Stimulated activated CD8-positive, alpha-beta memory T cell treated with anti-CD3 and anti-CD28 coated beads, Interleukin-4, amount 100 ng/mL, for 48 hours (primary cell): Measurements from ENCODE around the gene AGPAT3.

Experiments
- DNase-seq: peaks from one replicate; pipeline ENCODE4 v3.0.0-alpha.2; 2020

AGPAT3 gene

DNA sequence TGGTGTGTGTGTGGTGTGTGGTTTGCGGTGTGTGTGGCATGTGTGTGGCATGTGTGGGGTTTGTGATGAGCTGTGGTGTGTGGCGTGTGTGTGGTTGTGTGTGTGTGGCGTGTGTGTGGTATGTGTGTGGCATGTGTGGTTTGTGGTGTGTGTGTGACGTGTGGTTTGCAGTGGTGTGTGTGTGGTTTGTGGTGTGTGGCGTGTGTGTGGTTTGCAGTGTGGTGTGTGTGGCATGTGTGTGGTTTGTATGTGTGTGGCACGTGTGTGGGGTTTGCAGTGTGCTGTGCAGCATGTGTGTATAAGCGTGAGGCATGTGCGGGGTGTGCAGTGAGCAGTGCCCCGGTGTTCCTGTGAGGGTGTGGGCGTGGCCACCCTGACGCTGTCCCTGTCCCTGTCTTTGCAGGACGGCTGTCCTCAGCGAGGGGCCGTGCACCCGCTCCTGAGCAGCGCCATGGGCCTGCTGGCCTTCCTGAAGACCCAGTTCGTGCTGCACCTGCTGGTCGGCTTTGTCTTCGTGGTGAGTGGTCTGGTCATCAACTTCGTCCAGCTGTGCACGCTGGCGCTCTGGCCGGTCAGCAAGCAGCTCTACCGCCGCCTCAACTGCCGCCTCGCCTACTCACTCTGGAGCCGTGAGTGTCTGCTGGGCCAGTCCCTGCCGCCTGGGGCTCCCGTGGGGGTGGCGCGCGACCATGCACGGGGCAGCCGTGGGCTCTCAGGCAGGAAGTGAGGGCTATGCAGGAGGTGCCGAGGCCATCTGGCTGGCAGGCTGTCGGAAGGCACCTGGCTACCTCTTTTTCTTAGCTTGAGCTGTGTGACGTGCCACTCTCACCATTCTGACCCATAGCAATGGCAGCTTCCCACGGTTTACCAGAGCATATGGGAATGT lies 94.5 kb downstream of the AGPAT3 start:
- peak; percentile 39 for DNase-seq

DNA sequence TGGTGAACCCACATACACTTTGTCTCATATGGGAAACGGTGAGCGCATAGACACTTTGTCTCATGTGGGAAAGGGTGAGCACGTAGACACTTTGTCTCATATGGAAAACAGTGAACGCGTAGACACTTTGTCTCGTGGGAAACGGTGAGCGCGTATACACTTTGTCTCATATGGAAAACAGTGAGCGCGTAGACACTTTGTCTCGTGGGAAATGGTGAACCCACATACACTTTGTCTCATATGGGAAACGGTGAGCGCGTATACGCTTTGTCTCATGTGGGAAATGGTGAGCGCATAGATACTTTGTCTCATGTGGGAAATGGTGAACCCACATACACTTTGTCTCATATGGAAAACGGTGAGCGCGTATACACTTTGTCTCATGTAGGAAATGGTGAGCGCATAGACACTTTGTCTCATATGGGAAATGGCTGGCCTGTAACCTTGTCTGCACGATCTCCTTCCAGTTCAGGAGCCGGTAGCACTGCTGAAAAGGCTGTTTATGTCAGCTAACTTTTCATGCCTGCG lies 96.4 kb downstream of the AGPAT3 start:
- peak; percentile 39 for DNase-seq

DNA sequence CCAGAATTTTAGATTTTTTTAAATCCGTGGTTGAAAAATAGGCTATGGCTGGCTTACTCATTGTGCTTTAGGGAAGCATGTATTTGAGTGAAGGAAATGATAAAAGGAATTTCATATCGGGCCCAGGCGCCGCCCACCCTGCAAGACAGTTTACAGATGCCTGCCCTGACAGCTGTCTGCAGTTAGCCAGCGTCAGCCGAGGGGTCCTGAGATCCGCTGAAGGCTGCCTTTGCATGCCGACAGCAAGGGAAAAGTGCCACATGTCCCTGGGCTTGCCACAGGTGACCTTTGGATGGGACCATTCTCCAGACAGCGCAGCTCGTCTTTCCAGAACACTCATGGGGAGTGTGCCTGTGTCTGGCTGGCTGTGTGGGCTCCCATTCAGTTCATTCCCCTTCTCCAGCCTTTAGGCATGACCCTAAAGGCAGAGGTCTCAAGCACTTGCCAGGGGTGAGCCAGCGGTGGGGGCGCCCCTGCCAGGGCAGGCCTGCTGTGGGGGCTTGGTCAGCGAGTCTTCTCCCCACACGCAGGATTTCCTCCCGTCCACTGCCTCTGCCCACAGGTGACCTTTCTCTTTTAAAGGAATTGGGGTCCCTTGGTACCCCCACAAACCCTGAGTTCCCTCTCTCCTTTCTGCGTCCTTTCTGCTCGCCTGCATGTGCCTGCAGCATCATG lies 101.0 kb downstream of the AGPAT3 start:
- no peak for DNase-seq

DNA sequence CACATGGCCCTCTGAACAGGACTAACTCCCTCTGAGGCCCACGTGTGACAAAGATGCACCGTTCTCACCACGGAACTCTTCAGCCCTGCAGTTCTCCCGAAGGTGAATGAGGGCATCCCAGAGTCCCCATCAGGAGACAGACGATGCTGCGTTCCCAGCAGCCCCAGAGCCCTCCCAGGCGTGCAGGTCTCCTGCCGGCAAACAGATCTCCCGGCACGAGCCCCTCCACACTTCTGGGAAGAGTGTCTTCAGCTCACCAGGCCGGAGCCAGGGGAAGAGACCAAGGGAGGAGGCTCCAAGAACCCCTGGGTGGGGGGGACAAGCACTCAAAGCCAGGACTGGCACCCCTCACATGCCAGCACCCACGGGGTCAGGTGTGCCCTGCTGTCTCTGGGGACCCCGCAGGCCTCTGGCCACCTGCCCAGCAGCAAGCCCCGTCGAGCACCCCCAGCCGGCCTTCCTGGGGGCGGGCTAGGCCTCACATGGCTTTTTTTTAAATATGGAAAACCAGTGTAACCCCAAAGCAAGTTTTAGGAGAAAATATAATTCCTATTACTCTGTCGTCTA lies 102.0 kb downstream of the AGPAT3 start:
- DNase-seq: no peak

DNA sequence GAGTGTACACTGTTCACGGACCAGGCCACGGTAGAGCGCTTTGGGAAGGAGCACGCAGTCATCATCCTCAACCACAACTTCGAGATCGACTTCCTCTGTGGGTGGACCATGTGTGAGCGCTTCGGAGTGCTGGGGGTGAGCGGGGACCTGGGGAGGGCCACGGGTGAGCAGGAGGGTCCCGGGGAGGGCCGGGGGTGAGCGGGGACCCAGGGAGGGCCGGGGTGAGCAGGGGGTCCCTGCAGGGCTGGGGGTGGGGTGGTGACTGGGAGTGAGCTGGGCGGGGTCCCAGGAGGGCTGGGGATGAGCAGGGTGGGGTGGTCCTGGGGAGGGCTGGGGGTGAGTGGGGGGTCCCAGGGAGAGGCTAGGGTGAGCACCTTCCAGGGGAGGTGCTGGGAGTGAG lies 103.0 kb downstream of the AGPAT3 start:
- no peak for DNase-seq

DNA sequence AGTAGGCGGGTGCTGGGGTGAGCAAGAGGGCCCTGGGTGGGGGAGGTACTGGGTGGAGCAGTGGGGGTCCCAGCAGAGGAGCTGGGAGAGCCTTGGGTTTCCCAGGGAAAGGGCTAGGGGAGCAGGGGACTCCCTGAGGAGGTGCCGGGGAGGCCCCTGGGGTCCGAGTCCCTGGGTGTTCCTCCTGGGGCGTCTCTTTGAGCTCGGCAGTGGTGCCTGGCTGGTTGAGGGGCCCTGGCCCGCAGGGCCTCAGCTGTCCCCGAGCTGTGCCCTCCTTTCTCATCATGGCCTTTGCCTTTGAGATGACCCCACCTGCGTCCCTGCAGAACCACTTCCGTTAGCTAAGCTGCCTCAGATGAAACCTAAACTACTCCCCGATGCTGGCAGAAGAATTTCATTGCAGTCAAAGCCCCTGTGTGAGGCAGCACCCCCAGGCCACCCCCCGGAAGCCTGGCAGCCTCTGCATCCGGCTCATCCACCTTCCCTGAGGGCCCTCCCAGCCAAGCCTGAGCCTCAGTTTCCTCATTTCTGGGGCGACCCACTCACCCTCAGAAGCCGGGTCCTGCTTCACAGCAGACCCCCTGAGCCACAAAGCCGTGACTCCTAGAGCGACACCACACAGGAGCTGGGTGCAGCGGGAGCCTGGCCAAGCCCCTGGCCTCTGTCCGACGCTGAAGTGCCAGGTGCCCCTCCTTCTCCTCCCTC lies 103.5 kb downstream of the AGPAT3 start:
- DNase-seq: no peak

DNA sequence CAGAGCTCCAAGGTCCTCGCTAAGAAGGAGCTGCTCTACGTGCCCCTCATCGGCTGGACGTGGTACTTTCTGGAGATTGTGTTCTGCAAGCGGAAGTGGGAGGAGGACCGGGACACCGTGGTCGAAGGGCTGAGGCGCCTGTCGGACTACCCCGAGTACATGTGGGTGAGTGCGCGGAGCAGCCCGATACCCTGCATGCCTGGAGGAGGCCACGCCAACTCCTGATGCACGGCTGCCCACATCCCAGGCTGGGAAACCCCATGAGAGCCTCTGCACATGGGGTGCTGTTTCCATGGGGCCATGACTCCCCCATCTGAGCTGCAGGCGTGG lies 104.1 kb downstream of the AGPAT3 start:
- no peak for DNase-seq

DNA sequence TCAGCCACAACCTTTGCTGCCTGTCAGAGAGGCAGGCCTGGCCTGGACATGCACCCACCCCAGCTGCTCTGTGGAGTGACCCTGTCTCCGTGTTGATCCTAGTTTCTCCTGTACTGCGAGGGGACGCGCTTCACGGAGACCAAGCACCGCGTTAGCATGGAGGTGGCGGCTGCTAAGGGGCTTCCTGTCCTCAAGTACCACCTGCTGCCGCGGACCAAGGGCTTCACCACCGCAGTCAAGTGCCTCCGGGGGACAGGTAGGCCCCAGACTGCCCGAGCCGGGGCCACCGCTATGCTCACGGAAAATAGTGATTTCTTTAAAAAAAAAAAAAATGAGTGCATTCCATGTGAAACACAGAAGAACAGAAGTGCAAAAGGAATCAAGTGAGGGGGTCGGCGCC lies 105.5 kb downstream of the AGPAT3 start:
- no peak for DNase-seq

DNA sequence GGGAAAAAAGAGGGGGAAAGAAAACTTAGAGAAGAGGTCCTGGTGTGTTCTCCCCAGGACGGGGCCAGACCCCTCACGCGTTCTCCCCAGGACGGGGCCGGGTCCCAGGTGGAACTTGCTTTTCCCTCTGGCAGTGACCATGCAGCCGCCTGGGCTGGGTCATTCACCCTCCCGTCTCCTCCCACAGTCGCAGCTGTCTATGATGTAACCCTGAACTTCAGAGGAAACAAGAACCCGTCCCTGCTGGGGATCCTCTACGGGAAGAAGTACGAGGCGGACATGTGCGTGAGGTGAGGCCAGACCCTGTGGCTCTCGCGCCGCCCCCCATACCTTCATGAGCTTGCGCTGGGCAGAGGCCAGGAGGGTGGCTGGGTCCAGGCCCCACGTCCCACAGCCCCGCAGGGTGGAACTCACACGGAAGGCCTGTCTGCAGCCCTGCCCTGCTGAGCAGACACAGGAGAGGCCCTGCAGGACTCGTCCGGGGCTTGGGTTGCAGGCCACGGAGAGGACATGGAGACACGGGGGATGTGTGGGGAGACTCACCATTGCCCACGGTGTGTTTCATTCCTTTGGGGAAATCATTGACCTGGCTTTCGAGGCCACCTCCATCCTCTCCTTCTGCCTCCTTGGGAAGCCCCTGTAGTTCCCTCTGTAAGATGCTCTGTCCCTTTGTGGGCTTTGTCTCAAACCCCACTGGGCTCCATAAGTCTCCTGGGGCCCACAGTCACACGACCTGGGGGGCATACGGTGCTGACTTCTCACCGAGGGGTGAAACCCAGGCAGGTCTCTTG lies 106.4 kb downstream of the AGPAT3 start:
- no peak for DNase-seq

DNA sequence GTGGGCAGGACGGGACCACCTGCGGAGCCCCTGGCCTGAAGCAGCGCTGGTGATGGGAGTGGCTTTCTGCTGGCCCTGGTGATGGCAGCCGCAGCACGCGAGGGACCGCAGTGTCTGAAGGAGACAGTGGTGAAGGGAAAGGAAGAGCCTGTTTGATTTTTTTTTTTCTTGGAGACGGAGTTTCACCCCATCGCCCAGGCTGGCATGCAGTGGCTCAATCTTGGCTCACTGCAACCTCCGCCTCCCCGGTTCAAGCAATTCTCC lies 106.9 kb downstream of the AGPAT3 start:
- DNase-seq: no peak

DNA sequence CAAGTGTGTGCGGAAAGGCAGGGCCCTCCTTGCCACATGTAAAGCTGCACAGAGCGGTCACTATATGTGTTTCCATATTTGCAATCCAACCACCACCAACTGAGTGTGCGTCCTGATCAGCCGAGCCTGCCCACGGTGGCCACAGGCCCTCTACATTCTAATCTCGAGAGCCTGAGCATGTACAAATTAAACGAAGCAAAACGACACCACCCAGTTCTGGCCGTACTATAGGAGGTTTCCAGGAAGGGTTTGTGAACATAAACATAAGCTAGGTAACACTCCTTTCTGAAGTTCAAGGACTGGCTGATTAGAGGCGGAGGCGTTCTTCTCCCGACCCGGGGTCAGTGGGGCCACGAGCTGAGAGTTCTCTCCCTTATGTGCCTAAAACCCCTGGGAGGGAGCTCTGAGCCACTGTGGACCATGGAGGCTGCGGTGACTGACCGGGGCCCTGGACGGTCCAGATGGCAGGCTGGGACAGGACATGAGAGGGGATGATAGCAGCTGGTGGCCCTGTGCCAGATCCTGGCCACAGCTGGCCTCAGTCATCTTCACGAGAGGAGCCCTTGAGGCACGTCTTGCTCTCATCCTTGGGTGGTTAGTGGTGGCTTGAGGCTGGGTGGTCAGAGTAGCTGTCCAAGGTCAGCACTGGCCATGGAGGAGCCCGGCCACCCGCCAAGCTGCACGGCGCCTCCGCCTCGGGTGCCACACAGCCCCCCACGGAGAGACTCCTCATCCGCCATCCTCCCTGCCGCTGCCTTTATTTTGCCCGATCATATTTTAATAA lies 108.0 kb downstream of the AGPAT3 start:
- DNase-seq: no peak

DNA sequence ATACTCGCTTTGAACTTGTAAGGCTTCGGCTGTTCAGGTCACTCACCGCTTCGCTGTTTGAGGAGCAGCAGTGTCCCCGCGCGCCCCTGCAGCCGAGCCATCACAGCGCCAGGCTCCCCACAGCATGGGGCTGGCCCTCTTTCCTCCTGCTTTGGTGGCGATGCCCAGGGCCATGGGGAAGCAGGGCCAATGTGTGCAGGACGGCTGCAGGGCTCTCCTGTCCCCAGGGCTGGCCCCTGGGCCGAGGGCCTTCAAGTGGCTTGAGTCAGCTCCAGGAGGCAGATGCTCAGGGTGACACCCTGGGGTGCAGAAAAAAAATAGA lies 108.6 kb downstream of the AGPAT3 start:
- no peak for DNase-seq

DNA sequence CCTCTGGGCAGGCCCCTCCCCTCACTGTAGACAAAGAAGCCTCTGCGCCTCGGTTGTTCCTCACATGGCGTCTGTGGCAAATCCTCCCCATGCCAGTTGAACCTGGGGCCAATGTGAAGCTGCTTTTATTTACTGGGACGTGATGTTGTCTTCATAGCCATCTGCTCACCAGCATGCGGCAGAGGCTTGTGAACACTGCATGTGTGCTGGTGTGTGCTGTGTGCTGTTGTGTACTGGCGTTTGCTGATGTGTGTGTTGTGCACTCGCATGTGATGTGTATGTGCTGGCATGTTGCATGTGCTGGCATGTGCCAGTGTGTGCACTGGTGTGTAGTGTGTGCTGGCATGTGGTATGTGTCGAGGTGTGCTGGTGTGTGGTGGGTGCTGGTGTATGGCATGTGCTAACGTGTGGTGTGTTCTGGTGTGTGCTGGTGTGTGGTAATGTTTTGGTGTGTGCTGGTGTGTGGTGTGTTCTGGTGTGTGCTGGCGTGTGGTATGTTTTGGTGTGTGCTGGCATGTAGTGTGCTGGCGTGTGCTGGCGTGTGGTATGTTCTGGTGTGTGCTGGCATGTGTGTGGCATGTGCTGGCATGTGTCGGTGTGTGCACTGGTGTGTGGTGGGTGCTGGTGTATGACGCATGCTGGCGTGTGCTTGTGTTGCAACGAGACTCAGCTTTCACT lies 109.9 kb downstream of the AGPAT3 start:
- DNase-seq: no peak

DNA sequence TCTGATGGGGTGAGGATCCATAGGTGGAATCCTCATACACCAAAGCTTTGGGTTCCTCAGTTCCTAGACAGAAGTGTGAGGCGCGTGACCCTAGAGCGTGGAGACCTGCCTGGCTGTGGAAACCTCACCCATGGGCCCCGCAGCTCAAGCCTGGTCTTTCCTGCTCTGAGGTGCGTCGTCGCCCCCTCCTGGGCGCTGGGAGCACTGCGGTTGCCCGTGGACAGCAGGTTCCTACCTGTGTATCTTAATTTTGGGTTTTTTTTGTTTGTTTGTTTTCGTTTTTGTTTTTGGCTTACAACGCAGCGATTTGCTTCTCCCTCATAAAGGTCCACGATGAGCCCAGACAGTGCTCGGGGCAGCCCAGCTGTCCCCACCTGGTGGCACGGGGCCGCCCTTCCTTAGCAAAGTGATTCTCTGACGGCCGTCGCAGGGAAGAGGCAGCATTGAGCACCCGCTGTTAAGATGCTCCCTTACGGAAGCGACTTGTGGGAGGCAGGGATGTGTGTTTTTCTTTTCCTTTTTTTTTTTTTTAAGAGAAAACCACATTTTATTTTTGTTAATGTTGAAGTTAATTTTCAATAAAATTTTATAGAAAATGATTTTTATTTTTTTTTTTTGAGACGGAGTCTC lies 110.6 kb downstream of the AGPAT3 start:
- DNase-seq: peak; percentile 90

DNA sequence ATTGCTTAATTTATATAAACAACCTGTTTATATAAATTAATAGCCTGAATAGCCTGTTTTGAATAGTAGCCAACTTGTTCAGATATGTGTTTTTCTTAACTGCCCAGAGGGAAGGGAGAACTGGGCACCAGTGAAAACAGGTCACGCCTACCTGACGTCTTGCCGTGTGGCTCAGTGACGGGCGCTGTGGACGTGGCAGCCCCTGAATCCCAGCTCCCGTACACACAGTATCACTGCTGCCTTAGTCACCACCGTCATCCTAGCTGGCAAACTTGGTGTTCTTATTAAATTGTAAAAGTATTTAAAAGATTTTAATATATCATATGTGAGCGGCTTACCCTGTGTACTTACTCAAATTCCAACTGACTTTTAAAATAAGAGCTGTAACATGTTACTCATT lies 111.6 kb downstream of the AGPAT3 start:
- DNase-seq: no peak

DNA sequence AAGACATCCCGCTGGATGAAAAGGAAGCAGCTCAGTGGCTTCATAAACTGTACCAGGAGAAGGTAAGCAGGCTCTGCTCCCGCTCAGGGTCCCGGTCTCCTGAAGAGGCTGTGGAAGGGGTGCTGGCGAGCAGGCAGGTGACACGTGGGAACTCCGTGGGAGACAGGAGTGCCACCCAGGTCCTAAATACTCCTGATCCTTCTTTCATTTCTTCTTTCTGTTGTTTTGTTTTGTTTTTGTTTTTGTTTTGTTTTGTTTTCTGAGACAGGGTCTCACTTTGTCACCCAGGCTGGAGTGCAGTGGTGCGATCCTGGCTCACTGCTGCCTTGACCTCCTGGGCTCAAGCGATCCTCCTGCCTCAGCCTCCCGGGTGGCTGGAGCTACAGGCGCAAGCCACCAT lies 113.0 kb downstream of the AGPAT3 start:
- no peak for DNase-seq

DNA sequence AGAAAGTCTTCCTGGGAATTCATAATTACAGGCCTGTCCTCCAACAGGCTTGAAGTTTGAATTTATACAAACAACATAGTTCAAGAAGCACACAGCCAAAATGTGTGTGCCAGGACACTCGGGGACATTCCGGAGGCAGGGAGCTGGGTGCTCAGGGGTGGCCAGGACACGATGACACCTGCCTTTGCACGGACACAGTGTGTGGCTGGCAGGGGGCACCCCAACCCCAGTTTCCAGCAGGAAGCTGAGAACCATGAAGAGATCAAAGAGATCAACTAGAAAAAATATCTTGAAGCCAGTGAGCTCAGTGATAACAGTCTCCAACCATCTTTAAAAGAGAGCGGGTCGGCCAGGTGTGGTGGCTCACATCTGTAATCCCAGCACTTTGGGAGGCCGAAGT lies 114.6 kb downstream of the AGPAT3 start:
- DNase-seq: no peak

DNA sequence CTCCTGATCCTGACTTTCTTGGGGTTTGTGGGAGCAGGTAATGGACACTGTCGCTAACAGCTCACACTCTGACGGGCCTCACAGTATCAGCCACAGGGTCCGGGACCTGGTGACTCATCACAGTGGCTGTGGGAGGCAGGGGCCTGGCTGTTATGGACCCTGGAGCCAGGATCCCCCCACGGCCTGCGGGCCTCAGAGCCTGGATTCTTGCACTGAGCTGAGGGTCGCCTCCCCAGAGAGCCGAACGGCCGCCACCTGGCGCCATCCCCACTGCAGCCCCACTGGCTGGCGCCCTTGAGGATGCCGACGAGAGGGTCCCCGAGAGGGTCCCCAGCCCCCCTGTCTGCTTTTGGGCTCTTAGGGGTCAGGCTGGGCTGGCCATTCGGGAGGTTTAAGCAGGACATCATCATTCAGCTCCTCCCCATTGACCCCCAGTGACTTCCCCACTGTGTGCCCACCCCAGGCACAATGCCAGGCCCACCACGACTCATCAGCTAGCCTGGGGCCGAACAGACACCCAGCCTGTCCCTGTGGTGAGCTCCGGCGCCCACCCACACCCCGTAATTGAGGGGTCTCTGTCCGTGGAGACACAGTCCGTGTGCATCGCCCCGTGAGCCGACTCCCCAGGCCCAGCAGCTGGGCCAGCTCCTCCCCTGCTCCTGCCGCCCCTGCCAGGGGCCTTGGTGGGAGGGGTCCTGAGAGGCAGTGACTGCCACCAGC lies 116.3 kb downstream of the AGPAT3 start:
- no peak for DNase-seq

DNA sequence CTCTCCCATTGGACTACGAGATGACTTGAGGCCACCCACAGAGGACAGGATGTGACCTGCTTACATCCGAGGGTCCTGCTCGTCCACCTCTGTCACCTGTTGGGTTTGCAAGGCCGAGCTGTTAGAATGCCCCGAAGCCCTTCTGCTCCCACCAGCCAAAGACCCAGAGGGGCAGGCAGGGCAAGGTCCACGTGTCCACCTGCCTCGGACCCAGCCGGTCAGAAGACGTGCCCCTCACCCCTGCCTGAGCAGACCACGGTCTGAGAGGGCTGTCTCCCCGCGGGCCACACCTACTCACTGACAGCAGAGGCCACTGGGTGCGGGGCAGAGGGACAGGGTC lies 116.8 kb downstream of the AGPAT3 start:
- DNase-seq: no peak

DNA sequence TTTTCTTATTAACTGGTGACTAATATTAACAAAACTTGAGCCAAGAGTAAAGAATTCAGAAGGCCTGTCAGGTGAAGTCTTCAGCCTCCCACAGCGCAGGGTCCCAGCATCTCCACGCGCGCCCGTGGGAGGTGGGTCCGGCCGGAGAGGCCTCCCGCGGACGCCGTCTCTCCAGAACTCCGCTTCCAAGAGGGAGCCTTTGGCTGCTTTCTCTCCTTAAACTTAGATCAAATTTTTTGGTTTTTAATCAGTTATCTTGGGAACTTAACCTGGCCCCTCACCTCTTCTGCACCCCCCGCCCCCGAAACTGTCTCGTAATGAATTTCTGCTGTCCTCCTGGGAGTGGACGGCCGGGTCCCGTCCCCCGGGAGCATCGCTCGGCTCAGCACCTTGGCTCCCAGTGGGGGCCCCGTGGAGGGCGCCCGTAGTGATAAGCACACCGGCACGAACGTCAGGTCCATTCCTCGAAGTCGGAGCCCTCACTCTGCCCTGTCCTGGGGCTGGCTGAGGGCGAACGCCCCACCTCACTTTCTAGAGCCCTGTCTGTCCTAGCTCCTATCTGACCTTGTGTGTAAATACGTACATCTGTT lies 117.6 kb downstream of the AGPAT3 start:
- no peak for DNase-seq
